GM12872 (cell line): ENCODE results near the gene ASPN.

Source experiments
- TF ChIP-seq, protein P1 (sequence below): IDR thresholded peaks from 3 replicates; pipeline ENCODE4 v1.5.1; 2011; ENCODE audit warnings: low read depth, mild to moderate bottlenecking, low read length, moderate library complexity; ENCODE audit not compliant: insufficient read depth

The ASPN gene

DNA sequence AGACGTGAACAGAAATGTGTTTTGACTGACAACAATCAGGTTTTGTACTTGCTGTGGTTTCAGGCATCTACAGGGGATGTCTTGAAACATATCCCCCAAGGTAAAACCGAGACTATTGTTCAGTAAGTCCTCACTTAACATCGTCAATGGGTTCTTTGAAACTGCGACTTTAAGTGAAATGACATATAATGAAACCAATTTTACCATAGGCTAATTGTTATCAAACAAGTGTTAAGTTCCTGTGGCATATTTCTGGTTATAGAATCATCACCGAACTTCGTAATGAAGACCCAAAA is 41.6 kb downstream of the ASPN start:
- TF ChIP-seq, protein P1, sequence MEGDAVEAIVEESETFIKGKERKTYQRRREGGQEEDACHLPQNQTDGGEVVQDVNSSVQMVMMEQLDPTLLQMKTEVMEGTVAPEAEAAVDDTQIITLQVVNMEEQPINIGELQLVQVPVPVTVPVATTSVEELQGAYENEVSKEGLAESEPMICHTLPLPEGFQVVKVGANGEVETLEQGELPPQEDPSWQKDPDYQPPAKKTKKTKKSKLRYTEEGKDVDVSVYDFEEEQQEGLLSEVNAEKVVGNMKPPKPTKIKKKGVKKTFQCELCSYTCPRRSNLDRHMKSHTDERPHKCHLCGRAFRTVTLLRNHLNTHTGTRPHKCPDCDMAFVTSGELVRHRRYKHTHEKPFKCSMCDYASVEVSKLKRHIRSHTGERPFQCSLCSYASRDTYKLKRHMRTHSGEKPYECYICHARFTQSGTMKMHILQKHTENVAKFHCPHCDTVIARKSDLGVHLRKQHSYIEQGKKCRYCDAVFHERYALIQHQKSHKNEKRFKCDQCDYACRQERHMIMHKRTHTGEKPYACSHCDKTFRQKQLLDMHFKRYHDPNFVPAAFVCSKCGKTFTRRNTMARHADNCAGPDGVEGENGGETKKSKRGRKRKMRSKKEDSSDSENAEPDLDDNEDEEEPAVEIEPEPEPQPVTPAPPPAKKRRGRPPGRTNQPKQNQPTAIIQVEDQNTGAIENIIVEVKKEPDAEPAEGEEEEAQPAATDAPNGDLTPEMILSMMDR, result no peak

DNA sequence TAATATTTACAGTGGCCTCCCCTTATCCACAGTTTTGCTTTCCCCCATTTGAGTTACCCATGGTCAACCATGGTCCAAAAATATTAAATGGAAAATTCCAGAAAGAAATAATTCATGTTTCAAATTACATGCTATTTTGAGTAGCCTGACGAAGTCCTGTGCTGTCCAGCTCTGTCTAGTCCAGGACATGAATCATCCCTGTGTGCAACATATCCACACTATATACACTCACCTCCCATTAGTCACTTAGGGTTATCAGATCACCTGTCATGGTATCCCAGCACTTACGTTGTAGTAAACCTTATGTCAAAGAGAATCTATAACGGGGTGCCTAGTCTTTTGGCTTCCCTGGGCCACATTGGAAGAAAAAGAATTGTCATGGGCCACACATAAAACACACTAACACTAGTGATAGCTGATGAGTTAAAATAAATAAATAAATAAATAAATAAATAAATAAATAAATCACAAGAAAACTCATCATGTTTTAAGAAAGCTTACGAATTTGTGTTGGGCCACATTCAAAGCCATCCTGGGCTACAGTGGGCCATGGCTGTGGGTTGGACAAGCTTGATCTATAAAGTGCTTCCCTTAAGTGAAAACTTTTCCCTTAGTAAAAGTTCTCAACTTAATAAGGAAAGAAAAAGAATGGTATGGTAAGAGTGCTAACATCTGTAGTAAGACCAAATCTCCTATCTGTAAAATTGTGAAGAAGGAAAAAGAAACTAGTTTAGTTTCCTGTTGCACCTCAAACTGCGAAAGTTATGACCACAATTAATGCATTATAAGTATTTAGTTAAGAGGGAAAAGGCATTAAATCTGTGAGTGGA is 42.2 kb downstream of the ASPN start:
- TF ChIP-seq, protein P1, result no peak

DNA sequence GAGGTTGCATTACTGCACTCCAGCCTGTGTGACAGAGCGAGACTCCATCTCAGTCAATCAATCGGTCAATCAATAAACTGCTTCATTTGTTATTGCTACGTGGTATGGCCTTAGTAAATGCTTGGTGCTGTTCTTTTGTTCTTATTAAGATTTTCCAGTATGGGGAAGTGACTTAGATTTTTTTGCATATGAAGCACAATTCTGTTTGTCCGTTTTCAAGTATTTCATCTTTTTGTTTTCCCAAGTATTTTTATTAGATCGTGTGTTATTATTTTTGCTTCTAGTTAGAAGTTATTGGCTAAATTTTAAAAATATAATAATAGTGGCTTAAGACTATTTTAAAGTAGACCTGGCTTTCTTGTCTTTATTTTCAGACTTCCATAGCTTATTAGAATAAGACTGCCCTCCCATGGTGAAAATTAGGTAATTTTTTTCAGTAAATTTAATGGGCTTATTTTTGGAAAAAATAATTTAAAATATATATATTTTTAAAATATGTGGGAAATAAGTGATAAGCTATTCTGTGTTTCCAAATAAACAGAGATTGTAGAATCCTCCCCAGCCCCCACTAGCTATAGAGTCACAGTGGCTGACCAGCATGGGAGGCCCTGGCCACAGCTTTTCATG is 43.3 kb downstream of the ASPN start:
- TF ChIP-seq, protein P1, result no peak

DNA sequence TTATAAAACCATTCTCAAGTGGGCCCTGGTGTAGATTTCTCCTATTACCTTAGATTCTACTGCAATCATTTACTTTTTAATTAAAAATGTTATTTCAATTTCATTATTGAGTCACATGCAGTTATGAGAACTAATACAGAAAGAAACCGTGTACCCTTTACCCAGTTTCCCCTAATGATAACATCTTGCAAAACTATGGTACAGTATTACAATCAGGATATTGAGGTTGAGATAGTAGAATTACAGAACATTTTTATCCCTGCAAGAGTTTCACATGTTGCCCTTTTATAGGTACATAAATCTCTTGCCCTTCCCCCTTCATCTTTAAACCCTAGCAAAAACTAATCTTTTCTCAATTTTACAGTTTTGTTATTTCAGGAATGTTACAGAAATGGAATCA is 47.0 kb downstream of the ASPN start:
- TF ChIP-seq, protein P1, result no peak

DNA sequence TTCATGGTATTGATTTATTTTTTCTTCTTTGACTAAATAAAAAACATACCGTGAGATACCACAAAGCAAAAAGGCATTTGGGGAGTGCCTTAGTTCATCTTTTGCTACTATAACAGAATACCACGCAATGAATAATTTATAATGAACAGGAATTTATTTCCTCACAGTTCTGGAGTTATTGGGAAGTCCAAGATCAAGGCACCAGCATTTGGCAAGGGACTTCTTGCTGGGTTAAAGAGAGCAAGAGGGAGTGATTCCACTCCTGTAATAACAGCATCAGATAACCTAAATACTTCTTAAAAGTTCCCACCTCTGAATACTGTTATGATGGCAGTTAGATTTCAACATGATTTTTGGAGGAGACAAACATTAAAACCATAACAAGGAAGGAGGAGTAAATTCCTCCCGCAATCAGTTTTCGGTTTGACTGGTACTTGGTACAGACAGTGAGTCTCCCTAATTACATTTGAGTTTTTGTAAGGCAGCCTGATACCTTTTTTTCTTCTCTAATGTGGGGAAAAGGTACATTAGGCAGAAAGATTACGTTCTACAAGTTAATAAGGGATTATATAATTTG is 49.2 kb downstream of the ASPN start:
- TF ChIP-seq, protein P1, result no peak

DNA sequence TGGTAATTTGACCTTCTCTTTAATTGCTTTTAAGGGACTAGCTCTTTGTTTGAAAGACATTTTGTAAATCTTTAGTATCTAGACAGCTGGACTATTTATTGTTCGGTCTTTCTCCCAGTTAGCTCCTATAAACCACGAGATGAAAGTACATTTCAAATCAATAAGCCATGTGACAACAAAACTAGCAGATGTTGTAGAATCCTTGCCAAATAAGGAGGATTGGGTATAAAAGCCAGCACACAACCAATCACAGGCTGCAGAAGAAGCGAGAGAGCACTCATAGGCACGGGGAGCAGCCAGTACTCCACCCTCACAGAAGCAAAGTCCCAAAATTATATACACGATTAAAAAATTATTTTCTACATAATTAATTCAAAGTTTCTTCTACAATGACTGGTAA is 50.0 kb downstream of the ASPN start:
- TF ChIP-seq, protein P1, result no peak

DNA sequence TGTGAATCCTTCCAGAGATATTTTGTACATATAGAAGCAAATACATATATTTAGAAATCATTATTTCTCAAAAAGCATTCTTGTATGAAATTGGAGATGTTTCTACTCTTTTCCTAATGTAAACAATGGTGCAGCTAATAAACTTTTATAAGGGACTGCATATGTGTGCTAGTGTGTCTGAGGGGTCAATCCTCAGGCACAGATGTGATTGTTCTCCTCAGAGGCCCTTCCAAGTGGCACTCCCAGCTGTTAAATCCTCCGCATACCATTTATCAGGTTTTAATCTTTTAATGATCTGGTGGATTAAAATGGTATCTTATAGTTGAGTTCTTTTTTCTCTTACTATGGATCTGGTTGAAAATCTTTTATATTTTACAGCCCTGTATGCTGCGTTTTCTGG is 52.5 kb downstream of the ASPN start:
- TF ChIP-seq, protein P1, result no peak
